ENCODE results near the gene PLAAT3. TPM values are rescaled to one million over a fixed set of nuclear protein-coding genes. Genes with fewer than 3 reads are reported as not detected.

The PLAAT3 gene
- 102 and 120 TPM in 2 replicates for total RNA-seq

DNA sequence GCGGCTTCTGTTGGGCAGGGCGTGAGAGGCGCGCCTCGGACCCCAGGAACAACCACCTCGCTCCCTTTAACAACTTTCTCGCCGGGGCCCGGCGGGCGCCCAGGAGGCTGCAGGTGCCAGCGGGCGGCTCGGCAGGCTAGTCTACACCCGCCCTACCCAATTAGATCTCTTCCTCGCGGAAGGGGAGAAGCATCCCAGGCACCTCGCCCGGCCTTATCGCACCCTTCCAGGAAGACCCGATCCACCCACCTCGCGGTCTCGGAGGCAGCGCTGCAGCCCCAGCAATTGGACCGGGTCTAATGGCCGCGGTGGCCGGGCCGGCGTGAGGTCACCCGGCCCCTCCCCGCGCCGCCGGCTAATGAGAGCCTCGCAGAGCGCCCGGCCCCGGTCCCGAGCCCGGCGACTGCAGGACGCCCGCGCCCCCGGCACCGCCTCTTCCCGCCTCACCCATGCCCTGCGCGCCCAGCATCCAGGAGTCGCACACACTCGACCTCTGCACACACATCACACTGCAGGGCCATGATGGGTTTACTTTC, at the start of gene PLAAT3:
TSS of gene PLAAT3 (minus strand) at position 298 of the 536 bp plus-strand sequence. CDS start 419 bp downstream, outside the sequence.

DNA sequence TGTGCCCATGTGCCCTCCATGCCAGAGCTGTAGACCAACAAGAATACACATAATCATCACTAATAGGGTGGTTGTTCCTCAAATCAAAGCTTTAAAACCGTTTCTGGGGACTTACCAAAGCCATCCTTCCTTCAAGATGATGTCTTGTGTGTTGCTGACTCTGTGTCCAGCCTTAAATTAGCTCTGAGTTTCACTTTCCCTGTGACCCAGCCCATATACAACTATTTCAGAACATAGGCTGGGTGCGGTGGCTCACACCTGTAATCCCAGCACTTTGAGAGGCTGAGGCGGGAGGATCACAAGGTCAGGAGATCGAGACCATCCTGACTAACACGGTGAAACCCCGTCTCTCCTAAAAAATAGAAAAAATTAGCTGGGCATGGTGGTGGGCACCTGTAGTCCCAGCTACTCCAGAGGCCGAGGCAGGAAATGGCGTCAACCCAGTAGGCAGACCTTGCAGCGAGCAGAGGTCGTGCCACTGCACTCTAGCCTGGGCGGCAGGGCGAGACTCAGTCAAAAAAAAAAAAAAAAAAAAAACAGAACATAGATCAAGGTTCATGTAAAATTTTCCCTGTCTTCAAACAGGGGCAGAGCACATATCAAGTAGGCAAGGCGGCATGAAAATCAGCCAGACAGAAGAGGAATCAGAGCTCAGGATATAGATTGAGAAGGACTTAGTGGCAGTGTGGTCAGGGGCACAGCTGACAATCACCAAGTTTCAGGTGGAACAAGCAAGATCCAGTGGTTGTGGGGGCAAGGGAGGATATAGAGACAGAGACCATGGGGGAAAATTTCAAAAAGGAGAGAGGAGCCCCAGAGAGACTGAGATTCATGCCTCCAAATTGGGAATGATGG, 50.8 kb downstream of the PLAAT3 start, which contains the start of gene PLAAT2:
TSS of gene PLAAT2 (minus strand) at position 179 of the 855 bp plus-strand sequence. CDS start at position 124, 55 bp downstream.

DNA sequence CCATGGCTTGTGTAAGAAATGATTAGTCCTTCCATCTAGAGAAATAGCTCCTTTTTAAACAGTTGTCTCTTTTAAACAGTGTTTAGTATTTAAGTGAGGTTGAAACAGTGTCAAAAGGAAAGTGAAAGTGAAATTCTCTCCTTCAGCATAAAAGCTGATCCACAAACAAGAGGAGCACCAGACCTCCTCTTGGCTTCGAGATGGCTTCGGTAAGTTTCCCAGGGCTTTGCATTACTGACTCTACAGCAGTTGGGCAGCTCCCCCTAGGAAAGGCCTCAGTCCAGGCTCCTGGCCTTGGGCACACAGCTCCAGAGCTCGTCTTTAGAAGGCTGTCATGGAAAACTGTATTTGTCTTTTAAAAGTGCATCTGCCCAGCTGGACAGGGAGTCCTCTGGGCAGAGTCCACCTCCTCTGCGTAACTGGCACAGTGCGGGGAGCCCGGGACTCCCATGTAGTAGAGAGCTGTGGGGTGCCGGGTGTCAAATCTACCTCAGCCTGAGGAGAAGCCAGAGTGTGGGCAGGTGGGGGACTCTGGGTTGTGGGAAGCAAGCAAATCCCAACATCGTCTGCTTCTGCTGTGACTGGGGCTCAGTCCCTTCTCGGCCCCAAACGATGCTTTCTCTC, 77.5 kb downstream of the PLAAT3 start, which contains the start of gene PLAAT4:
TSS of gene PLAAT4 (plus strand) at position 140 of the 624 bp plus-strand sequence. CDS start at position 201, 61 bp downstream.

Other genes starting within 250 kb of the PLAAT3 start
- not detected in 2 replicates for gene SLC22A9, start 244.6 kb downstream of the PLAAT3 start, total RNA-seq
- gene PLAAT5, start 123.3 kb downstream of the PLAAT3 start, total RNA-seq: not detected in 2 replicates
- gene LGALS12, start 108.3 kb downstream of the PLAAT3 start, total RNA-seq: not detected in 2 replicates
- 4.8 and 6.3 TPM in 2 replicates for gene PLAAT4, start 77.6 kb downstream of the PLAAT3 start, total RNA-seq
- gene PLAAT2, start 51.1 kb downstream of the PLAAT3 start, total RNA-seq: 0.17 TPM in 1 of 2 replicates, not detected in the other
- 107 and 110 TPM in 2 replicates for gene ATL3, start 56.9 kb upstream of the PLAAT3 start, total RNA-seq
- 43.7 and 45.6 TPM in 2 replicates for gene RTN3, start 67.1 kb upstream of the PLAAT3 start, total RNA-seq
- gene ZFTA, start 154.3 kb upstream of the PLAAT3 start, total RNA-seq: 7.9 and 13.8 TPM in 2 replicates
- 7.3 and 9.2 TPM in 2 replicates for gene SPINDOC, start 199.0 kb upstream of the PLAAT3 start, total RNA-seq
- 8.5 and 9.3 TPM in 2 replicates for gene MARK2, start 224.7 kb upstream of the PLAAT3 start, total RNA-seq